Inflammatory macrophage treated with lipopolysaccharide for 1 hour (primary cell): ENCODE results near the gene ZNF740.

Experiments used
- DNase-seq, 2 donors: peaks; one replicate each; pipeline ENCODE4 v3.0.0-alpha.2; 2020 to 2022

The ZNF740 gene

DNA sequence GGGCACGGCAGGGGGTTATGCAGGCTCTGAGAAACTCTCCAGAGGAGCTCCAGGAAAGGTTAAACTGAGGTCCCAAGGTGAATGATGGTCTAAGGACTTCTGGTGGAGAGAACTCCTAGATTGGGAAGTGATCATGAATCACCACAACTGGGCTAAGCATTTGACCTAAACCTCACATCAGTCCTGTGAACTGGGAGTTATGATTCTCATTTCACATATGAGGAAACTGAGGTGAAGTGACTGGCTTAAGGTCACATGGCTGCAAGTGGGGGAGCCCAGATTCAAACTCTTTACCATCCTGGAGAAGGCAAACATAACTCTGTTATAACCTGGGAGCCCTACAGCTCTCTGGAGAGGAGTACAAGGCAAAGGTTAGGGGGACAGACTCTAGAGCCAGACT, 47.3 kb downstream of the ZNF740 start:
- DNase-seq: peak in 1 of 2 donors; percentile 42

DNA sequence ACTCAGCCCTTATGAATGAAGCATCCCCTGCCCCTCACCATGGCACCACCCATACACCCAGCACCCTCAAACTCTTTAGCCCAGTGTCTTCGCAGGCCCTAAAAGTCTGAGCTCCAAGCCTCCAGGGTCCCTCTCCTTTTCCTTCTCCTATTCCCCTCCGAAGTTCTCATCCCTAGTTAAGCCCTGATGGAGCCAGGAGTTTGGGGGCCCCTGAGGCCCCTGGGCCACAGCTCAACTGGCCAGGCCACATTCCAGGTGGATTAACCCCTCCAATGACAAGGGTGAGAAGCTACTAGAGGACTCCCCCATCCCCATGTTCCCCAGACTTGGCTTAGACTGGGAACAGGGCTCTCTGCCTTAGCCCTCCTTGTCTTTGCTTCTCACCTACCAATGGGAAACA, 48.9 kb downstream of the ZNF740 start:
- DNase-seq: no peak

DNA sequence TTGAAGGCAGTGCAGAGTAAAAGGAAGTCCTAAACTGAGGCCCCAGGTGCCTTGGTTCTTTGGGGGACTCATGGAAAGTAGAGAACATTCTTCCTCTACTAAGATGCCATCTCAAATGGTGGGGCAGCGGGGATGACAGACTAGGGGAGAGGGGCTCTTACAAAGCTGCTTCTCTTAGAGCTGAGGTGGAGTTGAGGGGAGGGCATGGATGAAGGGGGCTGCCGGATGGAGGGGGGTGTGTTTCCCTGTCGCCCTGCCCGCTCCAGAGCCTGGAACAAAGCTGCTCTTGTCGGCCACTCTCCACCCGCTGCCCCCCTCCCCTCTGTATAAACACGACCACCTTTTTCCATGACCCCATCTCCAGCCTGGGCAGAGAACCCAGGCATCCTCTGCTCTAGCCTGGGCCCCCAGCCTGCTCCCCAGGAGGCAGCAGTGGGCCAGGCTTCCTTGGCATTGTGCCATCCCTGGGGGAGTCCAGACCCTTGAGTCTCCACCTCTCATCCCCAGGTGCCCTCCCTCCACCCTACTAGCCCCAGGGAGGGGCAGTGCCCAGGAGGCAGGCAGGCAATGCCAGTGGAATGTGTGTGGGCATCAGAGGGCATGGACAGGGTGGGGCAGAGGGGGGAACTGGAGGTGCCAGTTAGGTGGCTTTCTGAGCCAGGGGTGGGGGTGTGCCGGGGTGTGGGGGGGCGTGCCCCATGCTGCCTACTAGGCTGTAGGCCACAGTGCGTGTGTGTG, 49.8 kb downstream of the ZNF740 start:
- no peak for DNase-seq

DNA sequence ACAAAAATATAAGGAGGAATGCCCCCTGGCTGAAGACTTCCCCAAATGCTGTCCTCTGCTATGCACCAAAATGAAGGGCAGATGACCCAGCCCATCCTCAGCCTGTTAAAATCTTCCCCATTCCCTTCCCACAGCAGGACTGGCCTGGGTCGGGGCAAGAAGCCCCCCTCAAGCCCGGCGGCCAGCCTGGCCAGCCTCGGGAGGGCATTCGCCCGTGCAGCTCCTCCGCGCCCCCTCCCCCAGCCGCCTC, 51.1 kb downstream of the ZNF740 start:
- DNase-seq: no peak

DNA sequence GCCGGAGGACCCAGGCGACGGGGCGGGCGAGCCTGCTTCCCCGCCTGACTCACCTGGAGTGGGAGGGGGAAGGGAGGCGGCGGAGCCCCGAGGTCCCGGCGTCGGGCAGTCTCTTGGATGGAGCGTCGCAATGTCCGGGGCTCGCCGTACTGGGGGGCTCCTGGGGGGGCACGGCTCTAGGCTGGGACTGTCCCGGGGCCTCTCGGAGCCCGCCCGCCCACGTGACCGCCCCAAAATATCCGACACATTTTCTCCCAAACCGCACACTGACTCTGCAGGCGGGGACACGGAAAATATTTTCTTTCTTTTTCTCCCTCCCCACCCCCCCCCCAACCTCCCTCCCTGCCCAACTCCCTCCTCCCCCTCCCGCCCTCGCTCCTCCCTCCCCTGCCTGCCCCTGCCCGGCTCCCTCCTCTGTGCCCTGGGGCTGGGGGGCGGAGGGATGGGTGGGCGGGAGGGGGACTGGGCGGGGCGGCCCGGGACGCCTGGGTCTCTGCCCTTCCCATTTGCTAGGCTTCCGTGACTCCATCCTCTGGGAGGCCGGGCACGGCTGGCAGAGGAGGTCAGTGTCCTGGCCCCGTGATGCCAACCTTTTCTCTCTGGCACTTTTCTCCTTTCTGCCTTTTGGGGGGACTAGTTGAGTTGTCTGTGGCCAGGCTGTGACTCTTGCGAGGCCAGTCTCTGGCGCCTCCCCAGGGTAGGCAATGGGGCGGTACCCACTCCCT, 51.6 kb downstream of the ZNF740 start, which contains the start of gene RARG:
Gene RARG (minus strand): TSS at position 289 of the 725 bp plus-strand sequence. CDS start 4,664 bp downstream, outside the sequence.
- DNase-seq: no peak

DNA sequence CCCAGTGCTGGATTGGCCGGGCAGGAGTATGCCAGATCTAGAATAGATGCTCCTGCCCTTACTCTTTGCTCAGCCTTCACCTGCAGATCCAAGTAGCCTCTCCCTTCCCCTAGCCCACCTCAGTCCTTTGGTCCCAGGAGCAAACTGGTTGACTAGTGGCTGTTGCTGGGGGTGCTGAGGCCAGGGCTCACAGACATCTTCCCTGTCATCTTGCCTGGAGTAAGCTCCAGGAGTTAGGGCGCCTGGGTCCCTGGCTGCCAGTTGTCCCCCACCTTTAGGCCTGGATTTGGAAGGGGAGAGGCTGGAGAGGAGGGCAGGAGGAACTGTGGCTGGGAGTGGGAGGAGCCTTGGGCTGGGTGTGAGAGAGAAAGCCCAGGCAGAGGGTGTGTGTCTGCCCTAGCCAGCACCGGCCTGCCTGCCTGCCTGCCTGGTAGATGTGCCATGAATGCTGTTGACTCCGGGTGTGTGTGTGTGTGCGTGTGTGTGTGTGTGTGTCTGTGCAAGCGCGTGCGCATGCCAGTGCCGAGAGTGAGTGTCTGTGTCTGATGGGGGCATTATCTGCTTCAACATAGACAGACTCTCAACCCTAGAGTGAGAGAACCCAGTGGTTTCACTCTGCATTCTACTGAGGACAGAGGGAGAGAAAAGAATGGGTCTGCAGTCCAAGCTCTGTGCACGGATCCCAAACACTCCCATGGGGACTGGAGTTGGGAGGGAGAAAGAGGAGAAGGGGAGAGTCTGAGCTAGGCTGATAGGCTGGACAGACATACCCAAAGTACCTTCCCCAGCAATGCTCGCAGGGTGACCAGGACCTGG, 52.3 kb downstream of the ZNF740 start:
- DNase-seq: peak in 1 of 2 donors; percentile 36

DNA sequence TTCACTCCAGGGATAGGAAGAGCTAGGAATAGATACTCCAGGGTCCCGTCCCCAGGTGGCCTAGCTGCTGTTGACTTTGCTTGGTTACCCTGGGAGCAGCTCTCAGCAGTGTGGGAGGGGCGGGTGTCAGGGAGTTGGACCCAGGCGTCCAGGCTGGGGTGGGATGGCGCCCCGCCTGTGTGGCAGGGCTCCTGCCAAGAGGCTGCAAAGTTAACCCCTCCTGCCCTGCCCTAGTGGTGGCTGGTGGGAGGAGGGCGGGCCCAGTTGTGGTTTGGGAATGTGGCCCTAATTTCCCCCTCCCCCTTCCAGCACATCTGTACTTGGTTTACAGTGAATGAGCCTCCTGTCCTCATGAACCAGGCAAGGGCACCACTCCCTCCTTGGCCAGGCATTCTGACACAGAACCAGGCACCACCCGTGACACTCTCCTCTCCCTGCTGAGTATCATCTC, 53.2 kb downstream of the ZNF740 start:
- no peak for DNase-seq

DNA sequence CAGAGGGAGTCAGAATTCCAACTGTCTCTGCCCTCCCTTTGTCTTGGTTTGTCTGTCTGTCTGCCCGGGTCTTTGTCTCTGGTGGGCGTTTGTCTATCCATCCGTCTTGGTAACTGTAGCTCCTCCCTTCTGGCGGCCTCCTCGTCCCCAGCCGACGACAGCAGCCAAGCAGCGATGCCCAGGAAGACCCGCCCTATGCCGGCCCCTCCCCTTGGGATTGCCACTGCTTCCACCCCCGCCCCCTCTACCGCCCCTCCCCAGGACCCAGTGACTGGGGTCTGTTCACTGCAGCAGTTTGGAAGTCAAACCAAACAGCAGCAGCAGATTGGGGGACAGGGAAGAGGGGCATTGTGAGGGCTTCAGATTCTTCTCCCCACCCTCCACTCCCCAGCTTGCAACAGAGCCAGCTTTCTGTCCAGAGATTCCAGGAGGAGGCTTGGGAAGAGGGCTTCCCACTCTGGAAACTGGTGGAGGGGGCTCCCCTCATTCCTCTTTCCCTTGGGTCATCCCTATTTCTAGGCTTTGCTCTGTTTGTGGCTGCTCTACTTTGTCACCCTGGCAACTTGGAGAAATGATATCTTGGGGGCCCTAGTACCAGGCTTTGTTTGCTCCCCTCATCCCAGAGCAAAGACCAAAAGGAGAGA, 53.9 kb downstream of the ZNF740 start:
- DNase-seq: no peak

DNA sequence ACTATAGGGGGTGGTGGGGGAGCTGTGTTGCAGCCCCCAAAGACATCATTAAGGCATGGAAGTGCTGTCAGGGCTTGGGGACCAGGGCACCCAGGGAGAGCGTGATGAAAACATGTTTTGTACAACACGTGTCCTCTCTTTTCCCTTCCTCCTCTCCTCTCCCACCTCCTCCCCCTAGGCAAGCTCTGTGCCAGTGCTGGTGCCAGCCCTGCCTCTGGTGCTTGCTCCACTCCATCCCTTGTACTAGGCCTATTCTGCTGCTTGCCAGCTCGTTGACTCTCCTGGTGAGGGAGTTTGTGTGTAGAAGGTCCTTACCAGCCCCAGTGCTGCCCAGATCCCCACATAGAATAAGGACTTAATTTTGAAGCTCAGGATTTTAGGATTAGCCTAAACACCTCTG, 54.6 kb downstream of the ZNF740 start:
- DNase-seq: no peak

DNA sequence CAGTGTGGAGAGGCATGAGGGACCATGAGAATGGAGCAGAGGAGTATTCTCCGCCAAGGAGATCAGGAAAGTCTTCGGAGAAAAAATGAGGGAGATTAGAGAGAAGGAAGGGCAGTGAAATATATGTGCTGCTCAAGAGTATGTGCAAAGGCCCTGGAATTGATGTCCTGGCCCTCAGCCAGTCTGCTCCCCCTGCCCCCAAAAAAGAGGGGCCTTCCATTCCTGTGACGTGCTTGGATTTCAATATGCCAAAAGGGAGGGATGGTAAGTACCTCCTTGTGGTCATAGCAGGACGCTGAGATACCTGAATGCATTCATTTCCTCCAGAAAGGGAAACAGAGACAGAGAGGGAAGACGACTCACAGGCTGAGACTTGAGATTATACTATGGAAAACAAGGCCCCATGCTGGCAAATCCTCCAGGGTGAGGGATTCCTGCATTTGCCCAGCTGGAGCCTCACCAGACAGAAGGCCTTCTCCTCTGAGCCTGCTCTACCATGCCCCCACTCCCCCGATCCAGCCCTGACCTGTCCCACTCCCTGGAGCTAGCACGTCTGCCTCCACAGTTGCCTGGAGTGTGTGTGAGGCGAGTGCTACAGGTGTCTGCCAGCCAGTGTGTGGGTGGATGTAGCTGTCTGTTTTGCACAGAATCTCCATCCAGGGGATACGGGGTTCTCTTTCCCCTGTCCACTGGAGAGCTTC, 55.4 kb downstream of the ZNF740 start:
- DNase-seq: no peak

DNA sequence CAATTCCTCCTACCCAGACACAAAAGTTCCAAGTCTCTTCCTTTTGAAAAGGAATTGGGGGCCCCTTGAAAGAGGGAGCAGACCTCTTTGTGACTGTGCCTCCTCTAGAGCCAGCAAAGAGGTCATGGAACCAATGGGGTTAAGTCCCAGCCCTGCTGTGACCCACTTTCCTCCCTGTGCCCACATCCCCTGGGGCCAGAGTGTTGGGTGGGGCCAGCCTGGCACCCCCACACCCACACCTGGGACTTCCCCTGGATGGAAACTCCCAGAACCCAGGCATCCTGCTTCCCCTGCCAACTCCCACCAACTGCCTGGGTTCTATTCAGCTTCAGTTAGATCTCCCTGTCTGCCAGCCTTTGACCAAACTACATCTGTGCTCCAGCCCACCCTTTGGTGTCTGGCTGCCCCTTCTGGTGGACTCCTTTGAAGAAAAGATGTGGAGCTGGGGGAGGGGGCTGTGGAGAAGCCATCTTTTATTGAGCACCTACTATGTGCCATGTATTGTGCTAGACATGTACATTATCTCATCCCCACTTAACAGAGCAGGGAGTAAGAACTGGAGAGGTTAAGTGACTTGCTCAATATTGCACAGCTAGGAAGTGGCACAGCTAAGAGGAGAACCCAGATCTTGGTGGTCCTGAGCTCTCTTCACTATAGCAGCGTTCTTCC, 56.1 kb downstream of the ZNF740 start:
- no peak for DNase-seq

DNA sequence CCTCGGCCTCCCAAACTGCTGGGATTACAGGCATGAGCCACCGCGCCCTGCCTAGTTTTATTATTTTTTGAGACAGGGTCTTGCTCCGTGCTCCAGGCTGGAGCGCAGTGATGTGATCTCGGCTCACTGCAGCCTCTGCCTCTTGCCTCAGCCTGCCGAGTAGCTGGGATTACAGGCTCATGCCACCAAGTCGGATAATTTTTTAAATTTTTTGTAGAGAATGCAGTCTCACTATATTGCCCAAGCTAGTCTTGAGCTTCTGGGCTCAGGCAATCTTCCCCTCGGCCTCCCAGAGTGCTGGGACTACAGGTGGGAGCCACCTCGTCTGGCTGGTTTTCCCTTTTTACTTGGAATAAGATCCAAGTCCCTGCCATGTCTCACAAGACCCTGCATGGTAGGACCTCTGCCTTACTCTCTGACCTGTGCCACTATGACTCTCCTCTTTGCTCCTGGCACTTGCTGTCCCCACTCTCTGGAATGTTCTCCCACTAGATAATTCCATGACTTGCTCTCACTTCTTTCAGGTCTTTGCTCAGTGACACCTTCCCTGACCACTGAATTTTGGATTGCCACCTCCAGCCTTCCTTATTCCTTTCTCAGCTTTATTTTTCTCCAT, 59.2 kb downstream of the ZNF740 start:
- no peak for DNase-seq

DNA sequence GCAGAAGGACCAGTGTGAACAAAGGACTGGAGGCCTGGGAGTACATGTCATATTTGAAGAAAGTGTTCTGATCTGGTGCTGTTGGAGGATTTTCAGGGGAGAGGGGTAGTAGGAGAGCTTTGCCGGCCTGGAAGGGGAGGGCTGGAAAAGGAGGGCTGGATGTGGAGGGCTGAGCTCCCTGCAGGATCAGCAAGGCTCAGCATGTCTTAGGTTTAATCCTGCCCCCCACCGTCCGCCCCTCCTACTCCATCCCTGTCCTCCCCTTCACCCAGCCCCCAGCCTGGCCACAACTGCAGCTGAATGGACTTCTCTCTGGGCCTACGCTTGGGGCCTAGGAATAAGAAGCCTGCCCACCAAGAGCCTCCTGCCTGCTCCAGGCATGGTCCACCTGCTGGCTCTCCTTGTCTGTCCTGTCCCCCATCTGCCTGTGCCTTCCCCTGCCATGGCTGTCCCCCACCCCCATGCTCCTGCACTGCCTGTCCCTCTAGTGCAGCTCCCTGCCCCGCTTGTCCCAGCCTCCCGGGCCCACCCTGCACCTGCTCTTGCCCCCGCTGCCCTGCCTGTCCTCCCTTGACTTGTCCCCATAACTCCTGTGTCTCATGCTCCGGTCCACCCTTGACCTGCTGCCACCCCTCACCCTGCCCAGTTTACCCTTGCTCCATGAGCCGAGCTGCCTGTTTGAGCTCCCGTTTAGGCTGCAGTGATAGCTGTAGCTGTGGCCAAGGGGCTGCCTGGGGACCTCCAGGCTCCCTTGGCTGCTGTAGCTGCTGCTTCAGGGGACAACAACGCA, 61.3 kb downstream of the ZNF740 start:
- DNase-seq: no peak

DNA sequence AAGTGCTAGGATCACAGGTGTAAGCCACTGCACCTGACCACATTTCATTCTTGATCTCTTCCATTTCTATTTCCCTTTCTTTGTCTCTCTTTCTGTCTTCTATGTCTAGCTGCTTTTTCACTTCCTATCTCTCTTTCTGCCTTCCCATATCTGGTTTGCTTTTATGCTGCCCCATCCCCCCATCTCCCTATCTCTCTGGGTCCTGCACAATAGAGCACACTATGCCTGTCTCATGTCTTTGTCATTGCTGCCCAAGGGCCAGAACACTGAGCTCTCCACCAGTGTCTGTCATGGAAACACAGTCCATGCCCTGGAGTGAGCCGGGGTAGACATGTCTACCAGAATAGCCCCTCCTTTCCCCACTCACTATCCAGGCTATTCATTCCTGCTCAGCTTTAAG, 63.8 kb downstream of the ZNF740 start:
- DNase-seq: no peak
